HEK293T (cell line): ENCODE data around the gene LRRC71.

ENCODE experiments used
- ARNT ChIP-seq: fragments of 450-650 bp; IDR thresholded peaks from 2 replicates; pipeline ENCODE4 v1.6.1; 2017; ENCODE audit warnings: mild to moderate bottlenecking
- BHLHE40 ChIP-seq: fragments of 450-650 bp; IDR thresholded peaks from 2 replicates; pipeline ENCODE4 v1.6.1; 2016; ENCODE audit warnings: mild to moderate bottlenecking, moderate library complexity, borderline replicate concordance
- CTBP1 ChIP-seq: fragments of 450-650 bp; IDR thresholded peaks from 2 replicates; pipeline ENCODE4 v1.6.1; 2016; ENCODE audit warnings: borderline replicate concordance
- FOXA1 ChIP-seq: fragments of 450-650 bp; IDR thresholded peaks from 2 replicates; pipeline ENCODE4 v1.6.1; 2016; ENCODE audit warnings: mild to moderate bottlenecking
- FOXK2 ChIP-seq: fragments of 450-650 bp; IDR thresholded peaks from 2 replicates; pipeline ENCODE4 v1.6.1; 2016; ENCODE audit warnings: mild to moderate bottlenecking
- FOXM1 ChIP-seq: fragments of 450-650 bp; IDR thresholded peaks from 2 replicates; pipeline ENCODE4 v1.6.1; 2017; ENCODE audit warnings: mild to moderate bottlenecking, borderline replicate concordance
- HDGF ChIP-seq: fragments of 450-650 bp; IDR thresholded peaks from 2 replicates; pipeline ENCODE4 v1.6.1; 2017; ENCODE audit warnings: antibody characterized with exemption, borderline replicate concordance
- NFRKB ChIP-seq: fragments of 450-650 bp; IDR thresholded peaks from 2 replicates; pipeline ENCODE4 v1.6.1; 2016; ENCODE audit warnings: mild to moderate bottlenecking, moderate library complexity
- SP1 ChIP-seq: fragments of 450-650 bp; IDR thresholded peaks from 2 replicates; pipeline ENCODE4 v1.6.1; 2017
- TARDBP ChIP-seq: fragments of 450-650 bp; IDR thresholded peaks from 2 replicates; pipeline ENCODE4 v1.6.1; 2016
- ZNF384 ChIP-seq: fragments of 450-650 bp; IDR thresholded peaks from 2 replicates; pipeline ENCODE4 v1.6.1; 2016
- TF ChIP-seq, protein P1 (sequence below): fragments of 450-650 bp; IDR thresholded peaks from 2 replicates; pipeline ENCODE4 v1.6.1; 2016

DNA sequence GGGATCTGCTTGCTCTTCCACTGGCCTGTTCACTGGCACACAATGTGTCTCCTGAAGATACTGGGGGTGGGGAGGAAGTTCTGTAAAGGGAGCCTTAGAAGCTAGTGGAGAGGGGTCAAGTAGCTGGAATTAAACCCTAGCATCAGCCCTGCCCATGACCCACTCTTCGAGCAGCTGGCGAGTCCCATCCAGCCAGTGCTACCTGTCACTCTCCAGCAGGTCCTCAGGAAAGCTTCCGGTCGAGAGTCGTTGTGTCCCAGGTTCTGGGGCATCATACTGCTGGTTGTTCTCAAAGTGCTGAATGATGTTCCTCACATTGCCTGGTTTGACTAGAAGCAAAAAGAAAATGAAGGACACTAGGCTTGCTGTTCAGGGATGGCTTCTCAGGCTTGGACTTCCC, 30.9 kb downstream of the LRRC71 start:
- TF ChIP-seq, protein P1, sequence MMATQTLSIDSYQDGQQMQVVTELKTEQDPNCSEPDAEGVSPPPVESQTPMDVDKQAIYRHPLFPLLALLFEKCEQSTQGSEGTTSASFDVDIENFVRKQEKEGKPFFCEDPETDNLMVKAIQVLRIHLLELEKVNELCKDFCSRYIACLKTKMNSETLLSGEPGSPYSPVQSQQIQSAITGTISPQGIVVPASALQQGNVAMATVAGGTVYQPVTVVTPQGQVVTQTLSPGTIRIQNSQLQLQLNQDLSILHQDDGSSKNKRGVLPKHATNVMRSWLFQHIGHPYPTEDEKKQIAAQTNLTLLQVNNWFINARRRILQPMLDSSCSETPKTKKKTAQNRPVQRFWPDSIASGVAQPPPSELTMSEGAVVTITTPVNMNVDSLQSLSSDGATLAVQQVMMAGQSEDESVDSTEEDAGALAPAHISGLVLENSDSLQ = no peak
- TF ChIP-seq ARNT (no peak), SP1 (no peak), BHLHE40 (no peak), CTBP1 (no peak), FOXA1 (no peak), HDGF (no peak), FOXM1 (no peak), NFRKB (no peak), ZNF384 (no peak), FOXK2 (no peak), TARDBP (no peak)
